ENCODE data around the gene IGDCC3. TPM values are rescaled to one million over a fixed set of nuclear protein-coding genes. Genes with fewer than 3 reads are reported as not detected.
"Not testable (repeated sequence)": the region's sequence is repeated elsewhere in the genome, so short reads cannot be mapped to it uniquely, and the experiment has no call there.

IGDCC3 gene
- total RNA-seq, 2 experiments from 2014 or later = not detected

GRCh38 chr15:65401611-65402240 lies 23.9 kb upstream of the IGDCC3 start:
- ChIA-PET POLR2A (no interaction called here), CTCF (interaction anchor here (0.6 to 1.8 kb wide), 5 partner anchors 10 to 640 kb away, joined by 3 to 6 read pairs (median 4); no protein-coding TSS in a partner anchor)
- DNase-seq = no peak
- Mint-ChIP-seq H3K36me3 (ENCODE audit: low read depth) (no peaks in the 10 kb centered on the region), H3K9me3 (no peaks in the 10 kb centered on the region), H3K4me1 (peaks cover 2% of the 10 kb centered on the region), H3K27ac (no peak overlapping the region), H3K4me3 (no peak overlapping the region), H3K27me3 (peaks cover 37% of the 10 kb centered on the region)

GRCh38 chr15:65400760-65401610 lies 23.2 kb upstream of the IGDCC3 start:
- POLR2A ChIA-PET = no interaction called here
- Mint-ChIP-seq H3K27me3 (peaks cover 42% of the 10 kb centered on the region), H3K4me3 (no peak overlapping the region), H3K4me1 (peaks cover 6% of the 10 kb centered on the region), H3K36me3 (ENCODE audit: low read depth) (no peaks in the 10 kb centered on the region), H3K27ac (no peak overlapping the region), H3K9me3 (no peaks in the 10 kb centered on the region)
- DNase-seq = peak; percentile 53
- CTCF ChIA-PET = interaction anchor here (0.6 to 1.8 kb wide), 9 partner anchors 9 to 641 kb away, joined by 3 to 6 read pairs (median 3); no protein-coding TSS in a partner anchor

GRCh38 chr15:65399997-65400396 lies 22.2 kb upstream of the IGDCC3 start:
- peaks cover 46% of the 10 kb centered on the region for H3K27me3 Mint-ChIP-seq

GRCh38 chr15:65399001-65399706 lies 21.4 kb upstream of the IGDCC3 start:
- no peak overlapping the region for H3K27ac Mint-ChIP-seq
- CTCF ChIA-PET = interaction anchor here (1.1 to 1.7 kb wide), 3 partner anchors 14 to 41 kb away, joined by 3 to 5 read pairs (median 3); no protein-coding TSS in a partner anchor
- peaks cover 6% of the 10 kb centered on the region for H3K4me1 Mint-ChIP-seq
- no peak overlapping the region for H3K4me3 Mint-ChIP-seq
- POLR2A ChIA-PET = no interaction called here
- peaks cover 54% of the 10 kb centered on the region for H3K27me3 Mint-ChIP-seq
- no peaks in the 10 kb centered on the region for H3K9me3 Mint-ChIP-seq
- DNase-seq = no peak
- no peaks in the 10 kb centered on the region for H3K36me3 Mint-ChIP-seq (ENCODE audit: low read depth)

More at GRCh38 chr15:65399997-65400396, 22.2 kb upstream of the IGDCC3 start:
- Mint-ChIP-seq H3K4me1 (peaks cover 6% of the 10 kb centered on the region), H3K9me3 (no peaks in the 10 kb centered on the region), H3K4me3 (no peak overlapping the region), H3K36me3 (ENCODE audit: low read depth) (no peaks in the 10 kb centered on the region), H3K27ac (no peak overlapping the region)
- CTCF ChIA-PET = interaction anchor here (0.8 to 1.7 kb wide), 5 partner anchors 15 to 92 kb away, joined by 3 to 5 read pairs (median 3); no protein-coding TSS in a partner anchor
- POLR2A ChIA-PET = no interaction called here
- no peak for DNase-seq

GRCh38 chr15:65398486-65398885 lies 20.7 kb upstream of the IGDCC3 start:
- DNase-seq; POLR2A ChIA-PET; H3K36me3 Mint-ChIP-seq (ENCODE audit: low read depth); H3K9me3 Mint-ChIP-seq; H3K27ac Mint-ChIP-seq; H3K4me3 Mint-ChIP-seq; H3K4me1 Mint-ChIP-seq: not testable (repeated sequence)
- CTCF ChIA-PET = interaction anchor here (0.8 to 1.7 kb wide), 3 partner anchors 14 to 161 kb away, joined by 3 to 5 read pairs (median 3); no protein-coding TSS in a partner anchor
- peaks cover 57% of the 10 kb centered on the region for H3K27me3 Mint-ChIP-seq

- H3K4me3 Mint-ChIP-seq = no peak overlapping the region
- no peaks in the 10 kb centered on the region for H3K36me3 Mint-ChIP-seq (ENCODE audit: low read depth)
- H3K27ac Mint-ChIP-seq = no peak overlapping the region
- ChIA-PET POLR2A (no interaction called here), CTCF (no interaction called here)
- peaks cover 60% of the 10 kb centered on the region for H3K27me3 Mint-ChIP-seq
- DNase-seq = no peak
- H3K9me3 Mint-ChIP-seq = no peaks in the 10 kb centered on the region
- peaks cover 6% of the 10 kb centered on the region for H3K4me1 Mint-ChIP-seq
Observed at GRCh38 chr15:65396965-65397317, 19.1 kb upstream of the IGDCC3 start.

GRCh38 chr15:65396283-65396964 lies 18.6 kb upstream of the IGDCC3 start:
- CTCF ChIA-PET = no interaction called here
- peaks cover 6% of the 10 kb centered on the region for H3K4me1 Mint-ChIP-seq
- H3K4me3 Mint-ChIP-seq = no peak overlapping the region
- peaks cover 60% of the 10 kb centered on the region for H3K27me3 Mint-ChIP-seq
- H3K36me3 Mint-ChIP-seq (ENCODE audit: low read depth) = no peaks in the 10 kb centered on the region
- DNase-seq = no peak
- H3K9me3 Mint-ChIP-seq = no peaks in the 10 kb centered on the region
- no peak overlapping the region for H3K27ac Mint-ChIP-seq
- POLR2A ChIA-PET = no interaction called here

GRCh38 chr15:65395567-65396202 lies 17.9 kb upstream of the IGDCC3 start:
- Mint-ChIP-seq H3K9me3 (no peaks in the 10 kb centered on the region), H3K27me3 (peaks cover 58% of the 10 kb centered on the region), H3K27ac (no peak overlapping the region), H3K4me3 (no peak overlapping the region), H3K36me3 (ENCODE audit: low read depth) (no peaks in the 10 kb centered on the region), H3K4me1 (peaks cover 4% of the 10 kb centered on the region)
- CTCF ChIA-PET = interaction anchor here (1.6 kb wide), 1 partner anchor 11 kb away, joined by 12 read pairs; no protein-coding TSS in a partner anchor
- POLR2A ChIA-PET = no interaction called here
- no peak for DNase-seq

- Mint-ChIP-seq H3K9me3 (no peaks in the 10 kb centered on the region), H3K4me1 (peaks cover 4% of the 10 kb centered on the region), H3K27ac (no peak overlapping the region), H3K27me3 (peaks cover 53% of the 10 kb centered on the region), H3K36me3 (ENCODE audit: low read depth) (no peaks in the 10 kb centered on the region), H3K4me3 (no peak overlapping the region)
- ChIA-PET CTCF (interaction anchor here (0.6 to 1.6 kb wide), 3 partner anchors 11 to 647 kb away, joined by 3 to 12 read pairs (median 3); no protein-coding TSS in a partner anchor), POLR2A (no interaction called here)
- no peak for DNase-seq
Observed at GRCh38 chr15:65394936-65395335, 17.1 kb upstream of the IGDCC3 start.

GRCh38 chr15:65394280-65394789 lies 16.5 kb upstream of the IGDCC3 start:
- ChIA-PET CTCF (interaction anchor here (1.0 to 1.6 kb wide), 2 partner anchors 10 to 13 kb away, joined by 3 to 12 read pairs; no protein-coding TSS in a partner anchor), POLR2A (no interaction called here)
- Mint-ChIP-seq H3K27me3 (peaks cover 49% of the 10 kb centered on the region), H3K4me1 (peaks cover 4% of the 10 kb centered on the region), H3K36me3 (ENCODE audit: low read depth) (no peaks in the 10 kb centered on the region), H3K27ac (no peak overlapping the region), H3K4me3 (no peak overlapping the region), H3K9me3 (no peaks in the 10 kb centered on the region)
- no peak for DNase-seq

- DNase-seq = no peak
- Mint-ChIP-seq H3K36me3 (ENCODE audit: low read depth) (no peaks in the 10 kb centered on the region), H3K9me3 (no peaks in the 10 kb centered on the region), H3K27ac (no peak overlapping the region), H3K27me3 (peaks cover 44% of the 10 kb centered on the region), H3K4me1 (peaks cover 4% of the 10 kb centered on the region), H3K4me3 (no peak overlapping the region)
- ChIA-PET CTCF (interaction anchor here (1.5 kb wide), 1 partner anchor 20 kb away, joined by 4 read pairs; no protein-coding TSS in a partner anchor), POLR2A (no interaction called here)
Observed at GRCh38 chr15:65393557-65393956, 15.8 kb upstream of the IGDCC3 start.

GRCh38 chr15:65393091-65393490 lies 15.3 kb upstream of the IGDCC3 start:
- POLR2A ChIA-PET = no interaction called here
- H3K36me3 Mint-ChIP-seq (ENCODE audit: low read depth) = no peaks in the 10 kb centered on the region
- no peak for DNase-seq
- CTCF ChIA-PET = interaction anchor here (1.5 to 1.8 kb wide), 2 partner anchors 8 to 19 kb away, joined by 4 to 6 read pairs; no protein-coding TSS in a partner anchor
- H3K4me1 Mint-ChIP-seq = peaks cover 4% of the 10 kb centered on the region
- peaks cover 42% of the 10 kb centered on the region for H3K27me3 Mint-ChIP-seq
- no peak overlapping the region for H3K4me3 Mint-ChIP-seq
- no peaks in the 10 kb centered on the region for H3K9me3 Mint-ChIP-seq
- no peak overlapping the region for H3K27ac Mint-ChIP-seq

Measured in activated CD4-positive, alpha-beta T cell treated with anti-CD3 and anti-CD28 coated beads, Interleukin-2, amount 10 ng/mL, durations not matched to agents 7 days and 5 days (primary cell).